ENCODE data around the gene ADARB1.

DNA sequence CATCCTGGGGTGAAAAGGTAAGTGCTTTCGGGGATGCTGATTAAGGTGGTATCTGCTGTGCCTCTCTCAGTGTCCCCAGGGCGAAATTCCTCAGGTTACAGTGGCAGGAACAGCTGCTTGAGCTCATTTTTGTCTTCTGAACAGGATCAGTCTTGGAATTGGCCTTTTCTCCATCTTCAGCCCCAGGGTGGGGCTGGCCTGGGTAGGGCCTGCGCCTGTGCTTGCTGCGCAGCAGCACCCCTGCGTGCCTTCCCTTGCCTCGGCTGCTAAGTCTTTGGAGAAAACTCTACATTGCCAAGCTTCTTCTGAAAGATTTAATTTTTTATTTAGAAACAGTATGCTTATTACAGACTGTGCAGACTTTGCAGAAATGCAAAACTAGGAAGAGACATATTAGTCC, 41.7 kb downstream of the ADARB1 start:
- TF ChIP-seq CREB1 (CRISPR knock-in tag; IDR thresholded peaks at IDR 0.05), result no peak
- TF ChIP-seq, protein P1, sequence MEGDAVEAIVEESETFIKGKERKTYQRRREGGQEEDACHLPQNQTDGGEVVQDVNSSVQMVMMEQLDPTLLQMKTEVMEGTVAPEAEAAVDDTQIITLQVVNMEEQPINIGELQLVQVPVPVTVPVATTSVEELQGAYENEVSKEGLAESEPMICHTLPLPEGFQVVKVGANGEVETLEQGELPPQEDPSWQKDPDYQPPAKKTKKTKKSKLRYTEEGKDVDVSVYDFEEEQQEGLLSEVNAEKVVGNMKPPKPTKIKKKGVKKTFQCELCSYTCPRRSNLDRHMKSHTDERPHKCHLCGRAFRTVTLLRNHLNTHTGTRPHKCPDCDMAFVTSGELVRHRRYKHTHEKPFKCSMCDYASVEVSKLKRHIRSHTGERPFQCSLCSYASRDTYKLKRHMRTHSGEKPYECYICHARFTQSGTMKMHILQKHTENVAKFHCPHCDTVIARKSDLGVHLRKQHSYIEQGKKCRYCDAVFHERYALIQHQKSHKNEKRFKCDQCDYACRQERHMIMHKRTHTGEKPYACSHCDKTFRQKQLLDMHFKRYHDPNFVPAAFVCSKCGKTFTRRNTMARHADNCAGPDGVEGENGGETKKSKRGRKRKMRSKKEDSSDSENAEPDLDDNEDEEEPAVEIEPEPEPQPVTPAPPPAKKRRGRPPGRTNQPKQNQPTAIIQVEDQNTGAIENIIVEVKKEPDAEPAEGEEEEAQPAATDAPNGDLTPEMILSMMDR (IDR thresholded peaks at IDR 0.05), result no peak
- no peak for TF ChIP-seq TCF7 (CRISPR knock-in tag; IDR thresholded peaks at IDR 0.05; ENCODE audit: low read depth)
- TF ChIP-seq, protein P2, sequence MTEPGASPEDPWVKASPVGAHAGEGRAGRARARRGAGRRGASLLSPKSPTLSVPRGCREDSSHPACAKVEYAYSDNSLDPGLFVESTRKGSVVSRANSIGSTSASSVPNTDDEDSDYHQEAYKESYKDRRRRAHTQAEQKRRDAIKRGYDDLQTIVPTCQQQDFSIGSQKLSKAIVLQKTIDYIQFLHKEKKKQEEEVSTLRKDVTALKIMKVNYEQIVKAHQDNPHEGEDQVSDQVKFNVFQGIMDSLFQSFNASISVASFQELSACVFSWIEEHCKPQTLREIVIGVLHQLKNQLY (CRISPR knock-in tag; IDR thresholded peaks at IDR 0.05), result no peak
- no peak for TF ChIP-seq ZNF121 (CRISPR knock-in tag; IDR thresholded peaks at IDR 0.05)
- no peak for TF ChIP-seq TEAD4 (CRISPR knock-in tag; IDR thresholded peaks at IDR 0.05)
- TF ChIP-seq, protein P3, sequence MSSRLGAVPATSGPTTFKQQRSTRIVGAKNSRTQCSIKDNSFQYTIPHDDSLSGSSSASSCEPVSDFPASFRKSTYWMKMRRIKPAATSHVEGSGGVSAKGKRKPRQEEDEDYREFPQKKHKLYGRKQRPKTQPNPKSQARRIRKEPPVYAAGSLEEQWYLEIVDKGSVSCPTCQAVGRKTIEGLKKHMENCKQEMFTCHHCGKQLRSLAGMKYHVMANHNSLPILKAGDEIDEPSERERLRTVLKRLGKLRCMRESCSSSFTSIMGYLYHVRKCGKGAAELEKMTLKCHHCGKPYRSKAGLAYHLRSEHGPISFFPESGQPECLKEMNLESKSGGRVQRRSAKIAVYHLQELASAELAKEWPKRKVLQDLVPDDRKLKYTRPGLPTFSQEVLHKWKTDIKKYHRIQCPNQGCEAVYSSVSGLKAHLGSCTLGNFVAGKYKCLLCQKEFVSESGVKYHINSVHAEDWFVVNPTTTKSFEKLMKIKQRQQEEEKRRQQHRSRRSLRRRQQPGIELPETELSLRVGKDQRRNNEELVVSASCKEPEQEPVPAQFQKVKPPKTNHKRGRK (CRISPR knock-in tag; IDR thresholded peaks at IDR 0.05; ENCODE audit: borderline replicate concordance), result no peak
- TF ChIP-seq, protein P4, sequence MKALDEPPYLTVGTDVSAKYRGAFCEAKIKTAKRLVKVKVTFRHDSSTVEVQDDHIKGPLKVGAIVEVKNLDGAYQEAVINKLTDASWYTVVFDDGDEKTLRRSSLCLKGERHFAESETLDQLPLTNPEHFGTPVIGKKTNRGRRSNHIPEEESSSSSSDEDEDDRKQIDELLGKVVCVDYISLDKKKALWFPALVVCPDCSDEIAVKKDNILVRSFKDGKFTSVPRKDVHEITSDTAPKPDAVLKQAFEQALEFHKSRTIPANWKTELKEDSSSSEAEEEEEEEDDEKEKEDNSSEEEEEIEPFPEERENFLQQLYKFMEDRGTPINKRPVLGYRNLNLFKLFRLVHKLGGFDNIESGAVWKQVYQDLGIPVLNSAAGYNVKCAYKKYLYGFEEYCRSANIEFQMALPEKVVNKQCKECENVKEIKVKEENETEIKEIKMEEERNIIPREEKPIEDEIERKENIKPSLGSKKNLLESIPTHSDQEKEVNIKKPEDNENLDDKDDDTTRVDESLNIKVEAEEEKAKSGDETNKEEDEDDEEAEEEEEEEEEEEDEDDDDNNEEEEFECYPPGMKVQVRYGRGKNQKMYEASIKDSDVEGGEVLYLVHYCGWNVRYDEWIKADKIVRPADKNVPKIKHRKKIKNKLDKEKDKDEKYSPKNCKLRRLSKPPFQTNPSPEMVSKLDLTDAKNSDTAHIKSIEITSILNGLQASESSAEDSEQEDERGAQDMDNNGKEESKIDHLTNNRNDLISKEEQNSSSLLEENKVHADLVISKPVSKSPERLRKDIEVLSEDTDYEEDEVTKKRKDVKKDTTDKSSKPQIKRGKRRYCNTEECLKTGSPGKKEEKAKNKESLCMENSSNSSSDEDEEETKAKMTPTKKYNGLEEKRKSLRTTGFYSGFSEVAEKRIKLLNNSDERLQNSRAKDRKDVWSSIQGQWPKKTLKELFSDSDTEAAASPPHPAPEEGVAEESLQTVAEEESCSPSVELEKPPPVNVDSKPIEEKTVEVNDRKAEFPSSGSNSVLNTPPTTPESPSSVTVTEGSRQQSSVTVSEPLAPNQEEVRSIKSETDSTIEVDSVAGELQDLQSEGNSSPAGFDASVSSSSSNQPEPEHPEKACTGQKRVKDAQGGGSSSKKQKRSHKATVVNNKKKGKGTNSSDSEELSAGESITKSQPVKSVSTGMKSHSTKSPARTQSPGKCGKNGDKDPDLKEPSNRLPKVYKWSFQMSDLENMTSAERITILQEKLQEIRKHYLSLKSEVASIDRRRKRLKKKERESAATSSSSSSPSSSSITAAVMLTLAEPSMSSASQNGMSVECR (CRISPR knock-in tag; IDR thresholded peaks at IDR 0.05; ENCODE audit: borderline replicate concordance), result no peak
- TF ChIP-seq IRF2 (CRISPR knock-in tag; IDR thresholded peaks at IDR 0.05; ENCODE audit: borderline replicate concordance, low read depth), result no peak
- TF ChIP-seq, protein P5, sequence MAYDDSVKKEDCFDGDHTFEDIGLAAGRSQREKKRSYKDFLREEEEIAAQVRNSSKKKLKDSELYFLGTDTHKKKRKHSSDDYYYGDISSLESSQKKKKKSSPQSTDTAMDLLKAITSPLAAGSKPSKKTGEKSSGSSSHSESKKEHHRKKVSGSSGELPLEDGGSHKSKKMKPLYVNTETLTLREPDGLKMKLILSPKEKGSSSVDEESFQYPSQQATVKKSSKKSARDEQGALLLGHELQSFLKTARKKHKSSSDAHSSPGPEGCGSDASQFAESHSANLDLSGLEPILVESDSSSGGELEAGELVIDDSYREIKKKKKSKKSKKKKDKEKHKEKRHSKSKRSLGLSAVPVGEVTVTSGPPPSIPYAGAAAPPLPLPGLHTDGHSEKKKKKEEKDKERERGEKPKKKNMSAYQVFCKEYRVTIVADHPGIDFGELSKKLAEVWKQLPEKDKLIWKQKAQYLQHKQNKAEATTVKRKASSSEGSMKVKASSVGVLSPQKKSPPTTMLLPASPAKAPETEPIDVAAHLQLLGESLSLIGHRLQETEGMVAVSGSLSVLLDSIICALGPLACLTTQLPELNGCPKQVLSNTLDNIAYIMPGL (CRISPR knock-in tag; IDR thresholded peaks at IDR 0.05), result no peak
- TF ChIP-seq, protein P6, sequence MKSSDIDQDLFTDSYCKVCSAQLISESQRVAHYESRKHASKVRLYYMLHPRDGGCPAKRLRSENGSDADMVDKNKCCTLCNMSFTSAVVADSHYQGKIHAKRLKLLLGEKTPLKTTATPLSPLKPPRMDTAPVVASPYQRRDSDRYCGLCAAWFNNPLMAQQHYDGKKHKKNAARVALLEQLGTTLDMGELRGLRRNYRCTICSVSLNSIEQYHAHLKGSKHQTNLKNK (CRISPR knock-in tag; IDR thresholded peaks at IDR 0.05), result no peak

Data from WTC11 (cell line).